Measurements from ENCODE around the gene GSX1. TPM values are rescaled to one million over a fixed set of nuclear protein-coding genes. Genes with fewer than 3 reads are reported as not detected.

GSX1 gene
- polyA plus RNA-seq, 5 donors: not detected

GRCh38 chr13:27833206-27833605, 40.9 kb downstream of the GSX1 start:
- DNase-seq: no peak

- DNase-seq: no peak
Observed at GRCh38 chr13:27834095-27834494, 41.8 kb downstream of the GSX1 start.

GRCh38 chr13:27835799-27836198, 43.5 kb downstream of the GSX1 start:
- DNase-seq: no peak

- DNase-seq: no peak
Observed at GRCh38 chr13:27839809-27840467, 47.7 kb downstream of the GSX1 start.

- DNase-seq: no peak
Observed at GRCh38 chr13:27842571-27842970, 50.3 kb downstream of the GSX1 start.

Other genes starting within 250 kb of the GSX1 start
- 10 to 100 TPM; 12.1 to 20.3 (median 17.6) TPM for gene LNX2, start 172.0 kb upstream of the GSX1 start, polyA plus RNA-seq (ENCODE audit: insufficient read depth in 1 of 5, insufficient read length in 5 of 5, low replicate concordance in 1 of 5)
- 100 to 1,000 TPM; 132 to 161 (median 155) TPM for gene POLR1D, start 170.6 kb upstream of the GSX1 start, polyA plus RNA-seq (ENCODE audit: insufficient read depth in 1 of 5, insufficient read length in 5 of 5, low replicate concordance in 1 of 5)
- not detected for gene PDX1, start 127.5 kb downstream of the GSX1 start, polyA plus RNA-seq (ENCODE audit: insufficient read depth in 1 of 5, insufficient read length in 5 of 5, low replicate concordance in 1 of 5)
- not detected for gene CDX2, start 176.8 kb downstream of the GSX1 start, polyA plus RNA-seq (ENCODE audit: insufficient read depth in 1 of 5, insufficient read length in 5 of 5, low replicate concordance in 1 of 5)
- not detected for gene URAD, start 196.2 kb downstream of the GSX1 start, polyA plus RNA-seq (ENCODE audit: insufficient read depth in 1 of 5, insufficient read length in 5 of 5, low replicate concordance in 1 of 5)